Measurements from ENCODE around the gene PALMD. TPM values are rescaled to one million over a fixed set of nuclear protein-coding genes. Genes with fewer than 3 reads are reported as not detected.
A peak's percentile ranks its signal among the peaks of the same experiment; 100 is the strongest.

Gene PALMD
- total RNA-seq, 1 donor from 2014 or later: 18.8 TPM

GRCh38 chr1:99702221-99702620, 56.3 kb downstream of the PALMD start:
- no peak for ATAC-seq
- intact Hi-C loops (cut with DNase I): no loop called here
- Histone ChIP-seq H3K9me3 (no peaks in the 10 kb centered on the region), H3K36me3 (no peaks in the 10 kb centered on the region), H3K27ac (no peak overlapping the region), H3K27me3 (ENCODE audit: low read depth) (no peaks in the 10 kb centered on the region), H3K4me3 (no peak overlapping the region), H3K4me1 (peaks cover 11% of the 10 kb centered on the region)
- TF ChIP-seq CTCF (IDR thresholded peaks at IDR 0.05): no peak
- no peak for DNase-seq

GRCh38 chr1:99704356-99704816, 58.5 kb downstream of the PALMD start:
- Histone ChIP-seq H3K9me3 (no peaks in the 10 kb centered on the region), H3K27me3 (ENCODE audit: low read depth) (no peaks in the 10 kb centered on the region), H3K27ac (peak overlapping the region; percentile 36), H3K4me1 (peaks cover 14% of the 10 kb centered on the region), H3K4me3 (no peak overlapping the region), H3K36me3 (peaks cover 14% of the 10 kb centered on the region)
- DNase-seq (peak; percentile 46), ATAC-seq (no peak)
- intact Hi-C loops (cut with DNase I): no loop called here
- TF ChIP-seq CTCF (IDR thresholded peaks at IDR 0.05): no peak

GRCh38 chr1:99705385-99705784, 59.5 kb downstream of the PALMD start:
- intact Hi-C loops (cut with DNase I): no loop called here
- ATAC-seq (no peak), DNase-seq (no peak)
- no peaks in the 10 kb centered on the region for H3K27me3 ChIP-seq (ENCODE audit: low read depth)
- no peaks in the 10 kb centered on the region for H3K9me3 ChIP-seq
- H3K36me3 ChIP-seq: peaks cover 24% of the 10 kb centered on the region
- no peak for TF ChIP-seq CTCF (IDR thresholded peaks at IDR 0.05)
- peak overlapping the region; percentile 36 for H3K27ac ChIP-seq
- no peak overlapping the region for H3K4me3 ChIP-seq
- H3K4me1 ChIP-seq: peaks cover 14% of the 10 kb centered on the region

GRCh38 chr1:99707535-99708142, 61.7 kb downstream of the PALMD start:
- DNase-seq (peak; percentile 59), ATAC-seq (peak; percentile 84 to 86)
- TF ChIP-seq CTCF (IDR thresholded peaks at IDR 0.05): peak; percentile 89
- Histone ChIP-seq H3K4me1 (peaks cover 14% of the 10 kb centered on the region), H3K36me3 (peaks cover 37% of the 10 kb centered on the region), H3K27ac (no peak overlapping the region), H3K27me3 (ENCODE audit: low read depth) (no peaks in the 10 kb centered on the region), H3K4me3 (no peak overlapping the region), H3K9me3 (no peaks in the 10 kb centered on the region)
- intact Hi-C loops (cut with DNase I): no loop called here

- no peak overlapping the region for H3K27ac ChIP-seq
- TF ChIP-seq CTCF (IDR thresholded peaks at IDR 0.05): no peak
Measured at GRCh38 chr1:99710994-99711393, 65.1 kb downstream of the PALMD start.

More at GRCh38 chr1:99710994-99711393, 65.1 kb downstream of the PALMD start:
- Histone ChIP-seq H3K4me3 (no peak overlapping the region), H3K27me3 (ENCODE audit: low read depth) (no peaks in the 10 kb centered on the region), H3K4me1 (peaks cover 4% of the 10 kb centered on the region), H3K36me3 (peaks cover 43% of the 10 kb centered on the region), H3K9me3 (no peaks in the 10 kb centered on the region)
- ATAC-seq (no peak), DNase-seq (no peak)
- intact Hi-C loops (cut with DNase I): no loop called here
